B cell (primary cell): ENCODE measurements around the gene SLIT3. TPM values are rescaled to one million over a fixed set of nuclear protein-coding genes. Genes with fewer than 3 reads are reported as not detected.

Experiments
- ATAC-seq: fragments of 200-7000 bp; cut with Tn5 transposase; one replicate; pipeline ENCODE4 v1.10.0; 2021; ENCODE audit warnings: low read depth, mild to moderate bottlenecking, moderate number of reproducible peaks, moderate library complexity
- CTCF ChIA-PET: fragments of 350-600 bp; sonication (Branson Sonifier 250); formaldehyde crosslinking; loops from one replicate; lab custom pipeline; 2021; ENCODE audit warnings: antibody characterized with exemption, inconsistent platforms; lab: Charles Lee
- POLR2A ChIA-PET: fragments of 350-600 bp; sonication (Branson Sonifier 250); formaldehyde crosslinking; loops from one replicate; lab custom pipeline; 2021; ENCODE audit warnings: antibody characterized with exemption; lab: Charles Lee
- DNase-seq: peaks from one replicate; pipeline ENCODE4 v3.0.0; 2013
- H2AFZ ChIP-seq: 2 replicates; pipeline ENCODE4 v1.6.1; 2012; ENCODE audit warnings: mild to moderate bottlenecking, low read depth, low read length; ENCODE audit not compliant: insufficient read depth, poor library complexity, severe bottlenecking
- H3K27ac ChIP-seq, 2 donors: 1 replicate in 1 of 2; 2 replicates in 1 of 2; pipeline ENCODE4 v1.5.1; 2012 to 2013; ENCODE audit warnings: low read length in 2 of 2, mild to moderate bottlenecking in 2 of 2, moderate library complexity in 1 of 2
- H3K27me3 ChIP-seq, 4 experiments: fragments of 200-600 bp in 1 of 4; sonication (generic) in 1 of 4; replicated peaks in 1 of 4; 1 replicate in 2 of 4; 2 replicates in 2 of 4; pipeline versions ENCODE4 v1.6.1 to v1.7.0; 2013 to 2016; ENCODE audit warnings: low read length in 3 of 4, mild to moderate bottlenecking in 2 of 4, mixed read lengths in 1 of 4, moderate library complexity in 1 of 4; ENCODE audit not compliant: insufficient read depth in 4 of 4, control insufficient read depth in 3 of 4; ENCODE audit errors: control extremely low read depth in 1 of 4
- H3K36me3 ChIP-seq, 2 experiments: replicated peaks in 1 of 2; 1 replicate in 1 of 2; 2 replicates in 1 of 2; pipeline versions ENCODE4 v1.6.1 to v1.7.1; 2013; ENCODE audit warnings: low read length in 1 of 2; ENCODE audit not compliant: insufficient read depth in 2 of 2, control insufficient read depth in 1 of 2; ENCODE audit errors: control extremely low read depth in 1 of 2, extremely low read depth in 1 of 2
- H3K4me1 ChIP-seq, 2 donors: fragments of 200-600 bp in 1 of 2; sonication (generic) in 1 of 2; 1 replicate in 1 of 2; 2 replicates in 1 of 2; pipeline versions ENCODE4 v1.5.1 to v1.6.1; 2013 to 2017; ENCODE audit warnings: low read length in 2 of 2; ENCODE audit not compliant: control insufficient read depth in 2 of 2, insufficient read depth in 2 of 2
- H3K4me2 ChIP-seq: replicated peaks from 2 replicates; pipeline ENCODE3; 2012; ENCODE audit warnings: mild to moderate bottlenecking, low read depth, low read length; ENCODE audit not compliant: poor library complexity, severe bottlenecking
- H3K4me3 ChIP-seq, 5 experiments: fragments of 200-600 bp in 1 of 5; sonication (generic) in 1 of 5; 1 replicate in 3 of 5; 2 replicates in 2 of 5; pipeline versions ENCODE4 v1.5.1 to v1.7.0; 2011 to 2016; ENCODE audit warnings: low read length in 4 of 5, mild to moderate bottlenecking in 4 of 5, low read depth in 2 of 5, control low read depth in 1 of 5, moderate library complexity in 1 of 5; ENCODE audit not compliant: insufficient read depth in 1 of 5; ENCODE audit errors: control extremely low read depth in 1 of 5, extremely low read depth in 1 of 5
- H3K79me2 ChIP-seq: fragments of 200-600 bp; sonication (generic); one replicate; pipeline ENCODE4 v1.6.0; 2016; ENCODE audit warnings: low read length; ENCODE audit not compliant: control insufficient read depth, insufficient read depth
- H3K9ac ChIP-seq: fragments of 200-600 bp; sonication (generic); 2 replicates; pipeline ENCODE4 v1.6.1; 2017; ENCODE audit warnings: mild to moderate bottlenecking, low read length, moderate library complexity
- H3K9me3 ChIP-seq, 3 donors: one replicate each; pipeline versions ENCODE4 v1.6.1 to v1.7.1; 2013; ENCODE audit warnings: low read length in 2 of 3; ENCODE audit not compliant: control insufficient read depth in 2 of 3, insufficient read depth in 1 of 3; ENCODE audit errors: control extremely low read depth in 1 of 3
- H4K20me1 ChIP-seq: 2 replicates; pipeline ENCODE4 v1.6.0; 2012; ENCODE audit warnings: mild to moderate bottlenecking, low read length; ENCODE audit not compliant: insufficient read depth, control insufficient read depth, poor library complexity, severe bottlenecking
- H3K27ac Mint-ChIP-seq: one replicate; pipeline ENCODE4 v1.8.0; 2021; ENCODE audit warnings: mixed read lengths
- H3K27me3 Mint-ChIP-seq: one replicate; pipeline ENCODE4 v1.8.0; 2021; ENCODE audit warnings: mixed read lengths
- H3K4me1 Mint-ChIP-seq: one replicate; pipeline ENCODE4 v1.8.0; 2021; ENCODE audit warnings: mixed read lengths
- H3K4me3 Mint-ChIP-seq: one replicate; pipeline ENCODE4 v1.8.0; 2021; ENCODE audit warnings: mixed read lengths
- H3K9me3 Mint-ChIP-seq: one replicate; pipeline ENCODE4 v1.8.0; 2022; ENCODE audit warnings: mixed read lengths; ENCODE audit not compliant: insufficient read depth
- CTCF ChIP-seq: fragments of 200-600 bp; IDR thresholded peaks from one replicate; pipeline ENCODE4 v1.8.0; 2022; ENCODE audit warnings: antibody characterized with exemption, mild to moderate bottlenecking
- EZH2 ChIP-seq: IDR thresholded peaks from 2 replicates; pipeline ENCODE4 v1.6.1; 2012; ENCODE audit warnings: borderline replicate concordance, low read depth, mild to moderate bottlenecking, moderate library complexity, low read length; ENCODE audit not compliant: insufficient read depth, poor library complexity, severe bottlenecking
- WGBS: methylation state at CpG from one replicate; pipeline ENCODE4 v1.1.5; 2013; ENCODE audit warnings: missing lambda C conversion rate; ENCODE audit not compliant: insufficient coverage; 5-methylcytosine and 5-hydroxymethylcytosine counted together
- intact Hi-C: fragments of 100-400 bp; cut with micrococcal nuclease; formaldehyde crosslinking; loops from one replicate; pipeline ENCODE4 v1.10.0; 2022
- polyA plus RNA-seq: library from polyadenylated mRNA; depleted of rRNA; stranded (reverse); fragments of >200 nt; gene quantifications from 2 replicates; pipeline ENCODE4 v1.2.3, GENCODE V29; 2012
- total RNA-seq, 2 donors: library from RNA; stranded (reverse); fragments of 120-200 nt in 1 of 2; gene quantifications; 1 replicate in 1 of 2; 2 replicates in 1 of 2; pipeline versions ENCODE4 v1.2.3 to v1.2.4, GENCODE V29; 2013 to 2022

SLIT3 gene
- total and polyA plus RNA-seq, 2 donors (not counting 1 experiment from before 2014, with no cell fraction given): not detected

- H3K27me3 Mint-ChIP-seq: peaks cover 21% of the 10 kb centered on the region
- H3K79me2 ChIP-seq: no peaks in the 10 kb centered on the region
- H3K4me1 Mint-ChIP-seq: no peaks in the 10 kb centered on the region
- no peak for TF ChIP-seq EZH2
- H4K20me1 ChIP-seq: no peaks in the 10 kb centered on the region
- no peak overlapping the region for H3K4me3 Mint-ChIP-seq
- H3K27ac ChIP-seq: no peak overlapping the region
- DNase-seq (no peak), ATAC-seq (no peak)
- no peak overlapping the region for H3K4me3 ChIP-seq
- 96% methylated on average over 3 of the region's 4 CpGs for WGBS
- ChIA-PET CTCF (no interaction called here), POLR2A (no interaction called here)
- no peaks in the 10 kb centered on the region for H3K27me3 ChIP-seq
- H3K4me1 ChIP-seq: no peaks in the 10 kb centered on the region
- no peaks in the 10 kb centered on the region for H3K9me3 Mint-ChIP-seq
- no peaks in the 10 kb centered on the region for H3K9me3 ChIP-seq
- H2AFZ ChIP-seq: no peak overlapping the region
- intact Hi-C loops: no loop called here
- H3K27ac Mint-ChIP-seq: no peak overlapping the region
- no peaks in the 10 kb centered on the region for H3K36me3 ChIP-seq
- no peak overlapping the region for H3K4me2 ChIP-seq
- no peak overlapping the region for H3K9ac ChIP-seq
Measured at GRCh38 chr5:169331292-169331852, 30.4 kb upstream of the SLIT3 start.

- Mint-ChIP-seq H3K27me3 (peaks cover 7% of the 10 kb centered on the region), H3K4me1 (no peaks in the 10 kb centered on the region), H3K9me3 (no peaks in the 10 kb centered on the region), H3K27ac (no peak overlapping the region), H3K4me3 (no peak overlapping the region)
- TF ChIP-seq CTCF (no peak), EZH2 (no peak)
- H3K4me1 ChIP-seq: no peaks in the 10 kb centered on the region
- H3K27ac ChIP-seq: no peak overlapping the region
- no peaks in the 10 kb centered on the region for H3K79me2 ChIP-seq
- intact Hi-C loops: no loop called here
- no peaks in the 10 kb centered on the region for H3K9me3 ChIP-seq
- POLR2A ChIA-PET: no interaction called here
- CTCF ChIA-PET: no interaction called here
- ATAC-seq (no peak), DNase-seq (no peak)
- no peaks in the 10 kb centered on the region for H3K36me3 ChIP-seq
- no peak overlapping the region for H3K9ac ChIP-seq
- no peaks in the 10 kb centered on the region for H4K20me1 ChIP-seq
- H3K4me2 ChIP-seq: no peak overlapping the region
- H3K4me3 ChIP-seq: no peak overlapping the region
- no peaks in the 10 kb centered on the region for H3K27me3 ChIP-seq
- WGBS: no CpG with 5 or more reads among the region's 5 CpGs
- no peak overlapping the region for H2AFZ ChIP-seq
Measured at GRCh38 chr5:169328401-169328800, 27.5 kb upstream of the SLIT3 start.
